Measurements from ENCODE around the gene KCTD16. TPM values are rescaled to one million over a fixed set of nuclear protein-coding genes. Genes with fewer than 3 reads are reported as not detected.

The KCTD16 gene
- total RNA-seq, 1 experiment from 2014 or later, result 0.08 TPM

DNA sequence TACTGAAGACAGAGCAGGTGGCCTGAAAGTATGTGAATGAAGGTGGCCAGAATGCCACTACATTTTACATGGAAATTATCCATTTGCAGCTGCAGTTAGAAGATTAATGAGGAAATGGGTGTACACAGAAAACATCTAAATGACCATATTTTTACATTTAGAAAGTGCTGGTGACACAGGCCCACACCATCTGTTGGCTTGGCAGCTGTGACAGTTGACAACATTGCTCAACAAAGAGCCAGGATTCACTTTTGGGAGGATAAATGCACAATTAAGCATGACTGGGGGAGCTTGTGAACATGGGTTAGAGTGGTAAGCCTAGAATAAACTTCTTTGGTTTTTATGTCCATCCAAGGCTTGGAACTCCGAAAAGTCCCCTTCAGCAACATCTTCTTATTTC lies 360.5 kb downstream of the KCTD16 start:
- ChIA-PET POLR2A (no interaction called here), CTCF (no interaction called here)
- in situ Hi-C loops (cut with HindIII; ENCODE audit: low pct_unique_long_range_greater_than_20kb, low sequenced_read_pairs), result no loop called here
- Histone ChIP-seq H3K36me3 (ENCODE audit: control insufficient read depth, insufficient read depth, low read length) (no peaks in the 10 kb centered on the region), H3K4me1 (ENCODE audit: control insufficient read depth, insufficient read depth, low read length) (no peaks in the 10 kb centered on the region), H3K27ac (ENCODE audit: low read length) (no peak overlapping the region), H3K9me3 (ENCODE audit: control insufficient read depth, insufficient read depth, low read depth, low read length) (no peaks in the 10 kb centered on the region), H3K27me3 (ENCODE audit: control insufficient read depth, insufficient read depth, low read length) (no peaks in the 10 kb centered on the region), H3K4me3 (ENCODE audit: low read depth in 2 of 2, low read length in 2 of 2) (no peak overlapping the region)
- DNase-seq (ENCODE audit: low read depth, low spot score) (no peak), ATAC-seq (no peak)
- no peak for TF ChIP-seq TCF7L2 (IDR thresholded peaks at IDR 0.05; ENCODE audit: low read depth, low read length)
- TF ChIP-seq, protein P1, sequence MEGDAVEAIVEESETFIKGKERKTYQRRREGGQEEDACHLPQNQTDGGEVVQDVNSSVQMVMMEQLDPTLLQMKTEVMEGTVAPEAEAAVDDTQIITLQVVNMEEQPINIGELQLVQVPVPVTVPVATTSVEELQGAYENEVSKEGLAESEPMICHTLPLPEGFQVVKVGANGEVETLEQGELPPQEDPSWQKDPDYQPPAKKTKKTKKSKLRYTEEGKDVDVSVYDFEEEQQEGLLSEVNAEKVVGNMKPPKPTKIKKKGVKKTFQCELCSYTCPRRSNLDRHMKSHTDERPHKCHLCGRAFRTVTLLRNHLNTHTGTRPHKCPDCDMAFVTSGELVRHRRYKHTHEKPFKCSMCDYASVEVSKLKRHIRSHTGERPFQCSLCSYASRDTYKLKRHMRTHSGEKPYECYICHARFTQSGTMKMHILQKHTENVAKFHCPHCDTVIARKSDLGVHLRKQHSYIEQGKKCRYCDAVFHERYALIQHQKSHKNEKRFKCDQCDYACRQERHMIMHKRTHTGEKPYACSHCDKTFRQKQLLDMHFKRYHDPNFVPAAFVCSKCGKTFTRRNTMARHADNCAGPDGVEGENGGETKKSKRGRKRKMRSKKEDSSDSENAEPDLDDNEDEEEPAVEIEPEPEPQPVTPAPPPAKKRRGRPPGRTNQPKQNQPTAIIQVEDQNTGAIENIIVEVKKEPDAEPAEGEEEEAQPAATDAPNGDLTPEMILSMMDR (IDR thresholded peaks at IDR 0.05), result no peak
- TF ChIP-seq POLR2AphosphoS5 (IDR thresholded peaks at IDR 0.05; ENCODE audit: low read depth, low read length), result no peak
- TF ChIP-seq, protein P2, sequence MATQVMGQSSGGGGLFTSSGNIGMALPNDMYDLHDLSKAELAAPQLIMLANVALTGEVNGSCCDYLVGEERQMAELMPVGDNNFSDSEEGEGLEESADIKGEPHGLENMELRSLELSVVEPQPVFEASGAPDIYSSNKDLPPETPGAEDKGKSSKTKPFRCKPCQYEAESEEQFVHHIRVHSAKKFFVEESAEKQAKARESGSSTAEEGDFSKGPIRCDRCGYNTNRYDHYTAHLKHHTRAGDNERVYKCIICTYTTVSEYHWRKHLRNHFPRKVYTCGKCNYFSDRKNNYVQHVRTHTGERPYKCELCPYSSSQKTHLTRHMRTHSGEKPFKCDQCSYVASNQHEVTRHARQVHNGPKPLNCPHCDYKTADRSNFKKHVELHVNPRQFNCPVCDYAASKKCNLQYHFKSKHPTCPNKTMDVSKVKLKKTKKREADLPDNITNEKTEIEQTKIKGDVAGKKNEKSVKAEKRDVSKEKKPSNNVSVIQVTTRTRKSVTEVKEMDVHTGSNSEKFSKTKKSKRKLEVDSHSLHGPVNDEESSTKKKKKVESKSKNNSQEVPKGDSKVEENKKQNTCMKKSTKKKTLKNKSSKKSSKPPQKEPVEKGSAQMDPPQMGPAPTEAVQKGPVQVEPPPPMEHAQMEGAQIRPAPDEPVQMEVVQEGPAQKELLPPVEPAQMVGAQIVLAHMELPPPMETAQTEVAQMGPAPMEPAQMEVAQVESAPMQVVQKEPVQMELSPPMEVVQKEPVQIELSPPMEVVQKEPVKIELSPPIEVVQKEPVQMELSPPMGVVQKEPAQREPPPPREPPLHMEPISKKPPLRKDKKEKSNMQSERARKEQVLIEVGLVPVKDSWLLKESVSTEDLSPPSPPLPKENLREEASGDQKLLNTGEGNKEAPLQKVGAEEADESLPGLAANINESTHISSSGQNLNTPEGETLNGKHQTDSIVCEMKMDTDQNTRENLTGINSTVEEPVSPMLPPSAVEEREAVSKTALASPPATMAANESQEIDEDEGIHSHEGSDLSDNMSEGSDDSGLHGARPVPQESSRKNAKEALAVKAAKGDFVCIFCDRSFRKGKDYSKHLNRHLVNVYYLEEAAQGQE (IDR thresholded peaks at IDR 0.05; ENCODE audit: insufficient read depth in 1 of 2, low read depth in 2 of 2, low read length in 1 of 2), result no peak
- no peak for TF ChIP-seq SIN3A (IDR thresholded peaks at IDR 0.05; ENCODE audit: borderline replicate concordance, insufficient read depth, low read depth, low read length)
- BruUV-seq (replicated peaks), result no TSS peak
- intact Hi-C loops (cut with micrococcal nuclease; ENCODE audit: unreplicated experiment), result no loop called here

Other genes with a start within 250 kb of the KCTD16 start
- gene YIPF5, start 214 bp upstream of the KCTD16 start, total RNA-seq (2021; ENCODE audit: unreplicated experiment), result 43.4 TPM

Measured in Panc1 (cell line).